Fibroblast of skin of right biceps (primary cell): ENCODE measurements around the gene TOP3A.
"Not testable (repeated sequence)": the region's sequence is repeated elsewhere in the genome, so short reads cannot be mapped to it uniquely, and the experiment has no call there.

Experiments used
- DNase-seq: peaks from one replicate; pipeline ENCODE4 v3.0.0-alpha.2; 2013

Gene TOP3A

DNA sequence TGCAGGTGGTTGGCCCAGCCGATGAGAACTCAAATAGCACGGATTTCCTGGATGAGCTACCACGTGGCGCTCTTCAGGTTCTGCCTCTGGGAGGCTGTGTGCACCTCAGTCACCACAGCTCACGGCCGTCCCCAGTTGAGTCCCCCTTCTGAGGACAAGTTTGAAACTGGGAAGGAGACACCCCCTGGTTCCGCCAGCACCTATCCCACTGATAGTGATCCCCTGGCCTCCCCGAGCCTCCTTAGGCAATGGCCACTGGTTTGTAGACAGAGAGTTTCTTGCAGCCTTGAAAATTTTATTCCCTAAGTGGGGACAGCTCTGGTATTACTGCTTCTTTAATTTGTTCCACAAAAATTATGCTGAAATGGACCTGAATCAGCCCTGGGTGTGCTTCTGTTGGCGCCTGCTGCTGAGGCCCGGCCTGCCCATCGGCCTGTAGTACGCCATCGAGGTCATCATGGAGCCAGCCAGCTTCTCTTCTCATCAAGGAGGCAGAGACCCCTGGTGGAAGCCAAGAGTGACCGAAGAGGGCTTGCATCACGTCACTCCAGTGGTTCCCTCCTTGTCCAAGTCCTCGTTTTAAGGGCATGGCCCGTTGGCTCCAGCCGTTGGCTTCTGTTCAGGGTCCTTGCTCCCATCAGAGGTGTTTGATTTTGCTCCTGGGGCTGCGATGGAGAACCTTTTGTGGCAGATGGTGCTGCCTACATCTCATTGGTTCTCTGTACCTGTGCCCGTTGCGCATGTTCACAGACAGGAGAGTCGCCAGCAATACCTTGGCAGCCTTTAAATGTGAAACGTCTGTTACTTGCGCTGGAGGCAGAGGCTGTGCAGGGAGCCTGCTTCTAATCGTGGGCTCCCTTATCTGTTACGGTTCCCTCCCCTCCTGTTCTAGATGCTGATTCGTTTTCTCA, 9.6 kb upstream of the TOP3A start:
- no peak for DNase-seq

DNA sequence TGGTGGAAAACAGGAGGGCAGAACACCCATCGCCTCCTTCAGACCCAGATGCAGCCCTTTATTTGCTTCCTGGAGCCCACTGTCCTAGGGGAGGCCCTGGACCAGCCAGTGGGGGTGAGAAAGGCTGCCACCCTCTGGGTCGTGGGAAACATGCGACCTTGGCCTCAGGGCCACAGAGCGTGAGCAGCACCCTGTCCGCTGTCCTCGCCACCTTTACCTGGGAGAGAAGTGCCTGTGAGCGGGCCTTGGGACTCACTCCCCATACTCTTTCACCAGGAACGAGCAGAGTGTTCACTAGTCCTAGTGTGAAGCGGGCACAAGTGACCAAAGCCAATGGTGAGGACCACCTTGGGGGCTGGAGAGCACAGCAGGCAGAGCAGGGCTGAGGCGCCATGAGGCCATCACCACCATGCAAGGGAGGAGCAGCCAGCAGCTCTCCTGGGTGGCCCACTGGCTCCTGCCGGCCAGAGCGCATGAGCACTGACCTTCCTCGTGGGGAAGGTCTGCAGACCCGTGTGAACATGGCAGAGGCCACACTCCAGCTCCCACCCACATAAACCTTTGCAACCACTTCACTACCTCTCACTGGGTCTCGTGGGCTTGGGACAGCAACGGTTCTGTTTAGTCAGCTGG, 8.8 kb upstream of the TOP3A start:
- no peak for DNase-seq

DNA sequence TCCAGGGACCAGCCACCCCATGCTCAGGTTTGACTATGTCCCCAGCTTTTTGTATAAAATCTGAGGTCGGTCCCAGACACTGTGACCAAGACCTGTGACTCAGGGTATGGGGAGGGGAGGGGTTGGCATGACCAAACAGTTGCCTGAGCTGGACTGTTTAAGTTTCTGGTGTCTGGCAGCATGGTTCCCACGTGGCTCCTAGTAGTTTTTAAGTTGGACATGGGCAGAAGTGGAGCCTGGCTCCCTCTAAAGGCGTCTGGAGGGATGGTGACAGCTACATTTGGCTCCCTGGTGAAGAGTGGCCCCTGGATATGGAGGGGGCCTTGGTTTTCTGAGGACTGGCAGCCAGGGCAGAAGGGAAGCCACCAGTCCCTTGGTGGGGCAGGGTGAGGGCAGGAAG, 8.2 kb upstream of the TOP3A start:
- no peak for DNase-seq

DNA sequence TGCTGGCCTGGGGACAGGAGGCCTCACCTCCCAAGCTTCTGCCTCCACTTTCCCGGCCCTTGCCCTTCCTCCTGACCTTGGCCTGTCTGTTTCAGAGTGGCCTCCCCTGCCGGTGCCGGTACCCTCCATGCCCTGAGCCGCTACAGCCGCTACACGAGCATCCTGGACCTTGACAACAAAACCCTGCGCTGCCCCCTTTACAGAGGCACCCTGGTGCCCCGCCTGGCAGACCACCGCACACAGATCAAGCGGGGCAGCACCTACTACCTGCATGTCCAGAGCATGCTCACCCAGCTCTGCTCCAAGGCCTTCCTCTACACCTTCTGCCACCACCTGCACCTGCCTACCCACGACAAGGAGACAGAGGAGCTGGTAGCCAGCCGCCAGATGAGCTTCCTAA, 7.7 kb upstream of the TOP3A start:
- DNase-seq, result no peak

DNA sequence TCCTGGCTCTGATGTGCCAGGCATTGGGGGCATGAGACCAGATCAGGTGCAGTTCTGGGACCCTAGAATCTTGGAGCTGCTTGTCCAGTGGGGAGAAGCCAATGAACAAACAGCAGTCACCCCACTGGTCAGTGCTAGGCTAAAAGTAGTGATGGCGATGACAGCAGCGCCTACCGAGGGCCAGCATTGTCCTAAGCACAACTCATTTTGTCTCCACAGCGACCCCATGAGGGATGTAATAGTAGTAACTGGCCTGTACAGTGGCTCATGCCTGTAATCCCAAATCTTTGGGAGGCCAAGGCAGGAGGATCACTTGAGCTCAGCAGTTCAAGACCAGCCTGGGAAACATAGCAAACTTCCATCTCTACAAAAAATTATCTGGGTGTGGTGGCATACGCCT, 6.5 kb upstream of the TOP3A start:
- no peak for DNase-seq

DNA sequence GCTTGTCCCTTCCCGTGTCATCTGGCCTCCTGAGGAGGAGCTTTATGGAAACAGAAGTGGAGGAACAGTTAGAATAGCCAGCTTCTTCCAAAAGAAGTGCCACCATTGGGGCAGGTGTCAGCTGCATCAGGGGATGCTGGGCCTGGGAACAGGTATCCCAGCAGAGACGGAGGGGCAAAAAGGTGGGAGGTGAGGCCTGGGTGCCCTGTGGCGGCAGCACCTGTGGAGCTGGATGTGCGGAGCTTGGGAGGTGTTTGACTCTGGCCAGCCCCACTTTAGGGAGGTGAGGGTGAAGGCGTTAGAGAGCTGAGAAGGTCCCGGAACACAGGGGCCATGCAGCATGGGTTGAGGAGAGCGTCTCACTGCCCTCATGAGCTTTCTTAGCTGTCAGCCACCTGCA, 5.5 kb upstream of the TOP3A start:
- DNase-seq, result no peak

DNA sequence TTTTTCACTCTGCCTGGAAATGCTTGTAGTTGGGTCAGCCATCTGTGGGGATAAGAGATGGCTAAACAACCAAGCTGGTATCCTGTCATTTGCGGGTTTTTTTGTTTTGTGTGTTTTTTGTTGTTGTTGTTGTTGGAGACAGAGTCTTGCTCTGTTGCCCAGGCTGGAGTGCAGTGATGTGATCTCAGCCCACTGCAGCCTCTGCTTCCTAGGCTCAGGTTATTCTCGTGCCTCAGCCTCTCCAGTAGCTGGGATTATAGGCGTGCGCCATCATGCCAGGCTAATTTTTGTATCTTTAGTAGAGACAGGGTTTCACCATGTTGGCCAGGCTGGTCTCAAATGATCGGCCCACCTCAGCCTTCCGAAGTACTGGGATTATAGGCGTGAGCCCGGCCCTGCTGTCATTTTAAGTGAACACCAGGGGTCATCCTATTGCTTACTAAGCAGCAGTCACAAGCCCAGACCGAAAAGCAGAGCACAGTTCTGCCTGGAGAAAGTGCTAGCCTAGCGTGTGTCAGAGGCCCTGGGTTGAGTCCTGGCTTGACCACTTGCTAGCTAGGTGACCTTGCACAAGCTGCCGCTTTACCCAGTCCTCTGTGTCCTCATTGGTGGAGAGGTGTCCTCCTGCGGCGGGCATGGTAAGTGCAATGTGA, 4.9 kb upstream of the TOP3A start:
- DNase-seq, result peak; percentile 51

DNA sequence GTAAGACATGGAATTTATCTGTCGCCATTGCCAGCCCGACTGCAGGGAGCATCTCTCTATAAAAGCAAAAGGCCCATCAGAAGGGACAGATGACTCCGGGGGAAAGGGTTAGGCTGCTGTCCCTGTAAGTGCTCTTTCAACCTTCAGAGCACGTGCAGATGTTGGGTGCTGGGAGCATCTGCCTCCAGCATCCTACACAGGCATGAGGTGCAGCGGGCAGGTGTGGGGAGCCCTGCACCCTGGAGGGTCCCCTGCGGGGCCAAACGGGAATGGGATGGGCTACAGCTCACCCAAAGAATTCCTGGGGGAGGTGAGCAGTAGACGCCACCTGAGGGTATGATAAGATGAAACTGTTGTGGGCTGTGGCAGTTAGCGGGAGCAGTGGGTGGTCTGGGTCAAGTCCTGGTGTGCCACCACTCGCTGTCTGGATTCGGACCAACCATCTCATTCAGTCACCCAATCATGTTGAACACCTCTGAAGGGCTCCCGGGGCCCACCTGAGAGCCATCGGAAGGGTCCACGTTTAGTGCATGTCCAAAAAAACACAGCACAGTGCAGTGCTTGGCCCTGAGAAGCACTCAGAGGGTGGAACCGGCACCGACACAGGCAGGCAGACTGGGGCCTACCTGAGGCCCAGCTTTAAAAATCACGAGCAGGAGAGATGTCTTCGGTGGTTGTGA, 4.1 kb upstream of the TOP3A start:
- no peak for DNase-seq

DNA sequence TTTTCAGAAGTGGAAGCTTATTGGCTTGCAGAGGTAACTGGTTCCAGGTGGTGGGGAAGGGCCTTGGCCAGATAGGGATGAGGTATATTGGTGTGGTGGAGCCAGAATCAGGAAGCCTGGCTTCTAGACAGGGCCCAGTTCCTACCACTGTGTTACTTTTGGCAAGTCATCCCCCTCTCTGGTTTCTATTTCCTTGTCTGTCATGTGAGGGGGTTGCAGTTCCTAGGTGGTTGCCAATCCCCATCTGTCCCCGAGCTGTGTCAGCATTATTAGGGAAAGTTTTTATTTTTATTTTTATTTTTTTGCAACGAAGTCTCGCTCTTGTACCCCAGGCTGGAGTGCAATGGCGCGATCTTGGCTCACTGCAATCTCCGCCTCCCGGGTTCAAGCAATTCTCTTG, 3.3 kb upstream of the TOP3A start:
- no peak for DNase-seq

DNA sequence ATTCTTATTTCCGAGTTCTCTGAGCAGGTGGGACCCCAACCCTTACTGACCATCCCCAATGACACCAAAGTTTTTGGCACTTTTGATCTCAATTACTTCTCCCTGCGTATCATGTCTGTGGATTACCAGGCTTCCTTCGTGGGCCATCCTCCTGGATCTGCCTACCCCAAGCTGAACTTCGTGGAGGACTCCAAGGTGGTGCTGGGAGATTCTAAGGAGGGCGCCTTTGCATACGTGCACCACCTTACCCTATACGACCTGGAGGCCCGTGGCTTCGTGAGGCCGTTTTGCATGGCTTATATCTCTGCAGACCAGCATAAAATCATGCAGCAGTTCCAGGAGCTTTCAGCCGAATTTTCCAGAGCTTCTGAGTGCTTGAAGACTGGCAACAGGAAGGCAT, 1.2 kb upstream of the TOP3A start:
- no peak for DNase-seq

DNA sequence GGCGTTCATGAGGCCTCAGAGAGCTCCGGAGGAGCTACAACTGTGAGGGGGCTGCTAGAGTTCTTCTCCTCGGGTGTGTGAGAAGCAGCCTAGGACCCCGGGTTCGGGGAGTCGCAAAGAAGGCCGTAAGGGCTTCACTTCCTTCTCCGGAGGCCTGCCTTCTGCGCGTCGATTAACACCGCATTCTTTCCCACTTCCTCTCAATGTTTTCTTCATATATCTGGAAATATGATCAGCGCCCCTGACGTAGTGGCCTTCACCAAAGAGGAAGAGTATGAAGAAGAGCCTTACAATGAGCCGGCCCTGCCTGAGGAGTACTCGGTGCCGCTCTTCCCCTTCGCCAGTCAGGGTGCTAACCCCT, 748 bp upstream of the TOP3A start:
- DNase-seq, result no peak

DNA sequence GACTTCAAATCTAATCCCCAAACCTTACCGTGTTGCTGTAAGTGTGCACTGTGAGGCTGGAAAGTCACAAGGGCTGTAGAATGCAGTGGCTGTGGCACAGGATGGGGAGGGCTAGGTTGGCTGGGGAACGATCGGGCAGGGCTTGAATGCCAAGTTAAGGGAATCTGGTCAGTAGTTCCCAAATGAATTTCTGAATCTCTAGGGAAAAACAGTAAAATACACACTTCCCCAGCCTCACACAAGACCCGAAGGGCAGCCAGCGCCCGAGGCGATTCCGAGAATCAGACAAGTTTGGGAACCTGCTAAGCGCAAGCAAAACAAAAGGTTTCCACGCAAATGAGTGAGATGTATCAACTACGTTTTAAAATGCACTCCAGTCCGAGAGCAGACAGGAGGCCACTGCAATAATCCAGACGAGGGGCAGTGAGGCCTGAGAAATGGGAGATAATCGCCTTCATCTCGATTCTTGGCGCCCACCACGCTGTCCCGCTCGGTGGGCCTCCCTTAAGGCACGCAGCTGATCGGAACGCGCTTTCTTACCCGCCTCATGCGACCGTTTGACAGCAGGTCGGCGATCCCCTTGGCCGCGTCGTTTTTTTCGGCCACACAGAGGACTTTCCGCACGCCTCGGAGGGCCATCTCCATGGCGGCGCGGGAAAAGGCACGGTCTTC, 599 bp downstream of the TOP3A start:
- DNase-seq, result no peak

DNA sequence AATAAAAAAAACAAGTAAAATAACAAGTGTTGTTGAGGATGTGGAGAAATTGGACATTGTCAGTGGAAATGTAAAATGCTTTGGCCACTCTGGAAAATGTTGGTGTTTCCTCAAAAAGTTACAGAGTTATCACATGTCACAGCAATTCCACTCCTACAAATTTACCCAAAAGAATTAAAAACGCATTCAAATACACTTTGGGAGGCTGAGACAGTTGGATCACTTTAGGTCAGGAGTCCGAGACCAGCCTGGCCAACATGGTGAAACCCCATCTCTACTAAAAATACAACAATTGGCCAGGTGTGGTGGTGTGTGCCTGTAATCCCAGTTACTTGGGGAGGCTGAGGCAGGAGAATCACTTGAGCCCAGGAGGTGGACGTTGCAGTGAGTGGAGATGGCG, 5.6 kb downstream of the TOP3A start:
- DNase-seq, result no peak

DNA sequence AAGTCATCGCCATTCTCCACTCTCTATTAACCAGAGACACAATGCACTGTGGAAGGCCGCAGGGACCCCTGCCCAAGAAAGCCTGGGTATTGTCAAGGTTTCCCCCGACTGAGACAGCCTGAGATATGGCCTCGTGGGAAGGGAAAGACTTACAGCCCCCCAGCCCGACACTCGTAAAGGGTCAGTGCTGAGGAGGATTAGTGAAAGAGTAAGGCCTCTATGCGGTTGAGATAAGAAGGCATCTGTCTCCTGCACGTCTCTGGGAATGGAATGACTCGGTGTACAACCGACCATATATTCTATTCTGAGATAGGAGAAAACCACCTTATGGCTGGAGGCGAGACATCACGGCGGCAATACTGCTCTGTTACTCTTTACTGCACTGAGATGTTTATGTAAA, 11.6 kb downstream of the TOP3A start:
- not testable (repeated sequence) for DNase-seq

DNA sequence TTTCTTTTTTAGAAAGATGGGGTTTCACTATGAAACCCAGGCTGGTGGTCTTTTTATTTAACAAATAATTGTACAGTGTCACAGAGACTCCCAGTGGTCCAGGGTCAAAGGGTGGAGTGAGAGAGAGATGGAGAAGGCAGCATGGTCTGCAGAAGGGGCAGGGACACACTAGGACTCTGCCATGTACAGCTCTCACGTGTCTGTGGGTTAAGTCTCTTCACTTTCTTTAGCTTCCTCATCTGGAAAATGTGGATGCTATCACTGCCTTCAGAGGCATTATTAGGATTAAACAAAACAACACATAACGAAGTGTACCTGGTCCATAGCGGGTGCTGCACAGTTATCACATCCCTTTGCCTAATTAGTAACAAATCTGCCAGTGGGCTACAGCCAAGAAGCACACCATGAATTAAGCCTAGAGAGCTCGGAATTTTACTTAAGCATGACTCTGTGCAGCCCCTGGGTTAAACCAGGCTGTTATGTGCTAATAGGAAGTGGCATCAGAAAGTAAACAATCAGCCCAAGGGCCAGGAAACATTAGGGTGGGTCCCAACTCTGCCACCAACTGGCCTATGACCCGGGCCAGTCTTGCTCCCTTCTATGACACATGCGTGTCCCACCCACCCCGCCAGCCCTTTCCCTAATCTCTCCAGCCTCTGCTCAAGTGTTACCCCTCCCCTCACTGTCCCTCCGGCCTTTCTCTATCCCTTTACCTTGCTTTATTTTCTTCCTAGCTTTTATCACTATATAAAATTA, 13.9 kb downstream of the TOP3A start:
- no peak for DNase-seq

DNA sequence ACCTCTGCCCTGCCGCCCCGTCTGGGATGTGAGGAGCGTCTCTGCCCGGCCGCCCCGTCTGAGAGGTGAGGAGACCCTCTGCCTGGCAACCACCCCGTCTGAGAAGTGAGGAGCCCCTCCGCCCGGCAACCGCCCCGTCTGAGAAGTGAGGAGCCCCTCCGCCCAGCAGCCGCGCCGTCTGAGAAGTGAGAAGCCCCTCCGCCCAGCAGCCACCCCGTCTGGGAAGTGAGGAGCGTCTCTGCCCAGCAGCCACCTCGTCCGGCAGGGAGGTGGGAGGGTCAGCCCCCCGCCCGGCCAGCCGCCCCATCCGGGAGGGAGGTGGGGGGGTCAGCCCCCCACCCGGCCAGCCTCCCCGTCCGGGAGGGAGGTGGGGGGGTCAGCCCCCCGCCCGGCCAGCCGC, 16.7 kb downstream of the TOP3A start:
- DNase-seq, result not testable (repeated sequence)

DNA sequence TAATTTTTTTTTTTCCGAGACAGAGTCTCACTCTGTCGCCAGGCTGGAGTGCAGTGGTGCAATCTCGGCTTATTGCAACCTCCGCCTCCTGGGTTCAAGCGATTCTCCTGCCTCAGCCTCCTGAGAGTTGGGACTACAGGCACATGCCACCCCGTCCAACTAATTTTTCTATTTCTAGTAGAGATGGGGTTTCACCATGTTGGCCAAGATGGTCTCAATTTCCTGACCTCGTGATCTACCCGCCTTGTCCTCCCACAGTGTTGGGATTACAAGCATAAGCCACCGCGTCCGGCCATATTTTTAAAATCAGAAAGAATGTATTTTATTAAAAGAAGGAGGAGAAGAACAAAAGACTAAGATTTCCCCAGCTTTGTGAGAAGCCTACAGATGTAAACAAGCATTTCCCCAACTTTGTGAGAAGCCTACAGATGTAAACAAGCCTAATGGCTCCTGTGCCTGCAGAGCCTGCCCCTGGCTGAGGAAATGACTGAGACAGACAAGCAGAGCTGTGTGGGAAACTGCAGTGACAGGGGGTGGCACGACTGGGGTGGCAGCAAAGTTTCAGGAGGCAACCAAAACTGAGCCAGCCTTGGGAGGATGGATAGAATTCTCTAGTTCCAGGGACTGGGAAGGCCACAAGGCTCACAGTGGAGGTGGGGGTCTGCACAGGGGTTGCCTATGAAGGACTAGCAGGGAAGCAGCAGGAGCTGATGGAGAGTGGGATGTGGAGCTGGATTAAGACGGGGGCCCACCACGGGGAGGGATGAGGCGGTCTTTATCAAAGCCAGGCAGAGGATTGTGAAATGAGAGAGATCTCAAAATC, 22.9 kb downstream of the TOP3A start:
- DNase-seq, result no peak

DNA sequence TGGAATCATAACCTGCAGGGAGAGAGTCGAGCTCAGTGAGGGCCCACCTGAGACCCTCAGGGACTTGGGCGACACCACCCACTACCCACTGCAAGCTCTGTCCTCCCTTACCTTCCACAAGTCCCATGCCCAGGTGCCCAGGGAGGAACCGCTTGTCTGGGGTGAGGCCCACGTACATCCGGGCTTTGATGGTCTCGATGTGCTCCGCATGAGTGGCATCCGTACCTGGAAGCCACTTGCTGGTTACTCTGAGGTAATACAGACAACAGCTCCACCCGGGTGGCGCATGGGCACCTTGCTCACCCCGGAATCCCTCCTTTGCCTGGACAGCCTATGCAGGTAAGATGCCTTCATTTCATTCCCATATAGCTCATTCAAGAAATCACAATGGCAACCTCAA, 29.5 kb downstream of the TOP3A start:
- no peak for DNase-seq

DNA sequence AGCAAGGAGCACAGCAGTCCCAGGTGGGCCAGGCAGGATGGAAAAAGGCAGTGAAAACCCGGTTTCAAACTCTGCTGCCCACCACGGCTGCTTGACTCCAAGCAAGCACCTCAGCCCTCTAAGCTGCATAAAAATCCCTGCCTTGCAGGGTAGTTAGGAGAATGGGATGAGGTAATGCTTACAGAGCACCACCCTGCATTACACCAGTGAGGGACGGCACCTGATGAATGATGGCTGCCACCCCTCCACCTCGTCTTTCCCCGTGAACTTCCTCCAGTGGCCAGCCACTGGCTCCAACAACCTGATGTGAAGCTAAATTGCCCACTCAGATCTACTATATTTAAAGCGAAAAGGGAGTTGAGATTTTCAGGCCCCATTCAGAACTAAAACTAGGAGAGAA, 33.0 kb downstream of the TOP3A start:
- DNase-seq, result no peak

DNA sequence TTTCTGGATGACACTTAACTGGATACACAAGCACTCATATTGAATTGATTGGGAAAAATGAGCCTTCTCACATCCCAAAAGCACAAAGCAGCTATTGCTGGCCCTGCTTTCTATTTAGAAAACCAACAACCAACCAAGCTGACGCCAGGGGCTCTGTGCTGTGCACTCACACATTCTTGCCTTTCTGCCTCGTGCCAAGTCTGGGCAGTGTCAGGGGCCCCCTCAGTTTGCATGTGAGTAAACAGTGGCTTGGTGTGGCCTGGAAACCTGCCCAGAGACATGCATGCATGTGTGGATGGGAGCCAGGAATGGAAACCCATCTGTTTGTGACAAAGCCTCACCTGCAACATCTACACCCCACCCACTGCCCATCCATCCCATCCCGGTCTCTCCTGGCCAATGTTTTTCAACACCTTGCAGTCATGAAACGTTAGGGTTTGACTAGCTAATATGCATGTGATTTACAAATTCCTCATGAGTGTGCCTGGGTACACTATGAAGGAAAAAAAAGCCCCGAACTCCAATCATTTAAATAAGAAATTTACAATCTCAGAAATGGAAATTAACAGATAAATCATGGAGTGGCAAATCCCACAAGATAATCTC, 33.9 kb downstream of the TOP3A start:
- no peak for DNase-seq

DNA sequence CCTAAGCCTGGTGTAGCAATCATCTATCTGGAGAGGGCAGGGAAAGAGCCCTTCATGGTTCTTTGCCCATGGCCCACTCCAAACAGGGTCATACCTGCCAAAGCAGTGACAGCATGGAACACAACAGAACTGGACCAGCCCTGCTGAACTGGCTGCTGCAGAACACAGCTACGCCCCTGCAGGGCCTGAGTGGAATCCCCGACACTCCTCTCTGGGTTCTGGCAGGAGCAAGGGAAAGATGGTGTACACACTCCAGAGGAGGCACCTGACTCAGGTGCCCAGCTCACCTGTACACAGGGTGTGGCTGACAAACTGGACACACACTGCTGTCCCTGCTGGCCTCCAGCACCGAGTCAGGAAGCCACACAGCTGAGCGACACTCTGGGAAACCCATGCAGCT, 34.5 kb downstream of the TOP3A start:
- DNase-seq, result no peak
